ENCODE measurements around the gene DCHS2. TPM values are rescaled to one million over a fixed set of nuclear protein-coding genes. Genes with fewer than 3 reads are reported as not detected.

The DCHS2 gene
- total RNA-seq, 2 donors from 2014 or later: 1.2 to 1.5 TPM

- no peak overlapping the region for H3K9ac ChIP-seq (ENCODE audit: low read depth in 2 of 2, low read length in 2 of 2)
- no peak for TF ChIP-seq CTCF (IDR thresholded peaks at IDR 0.05)
- no peak overlapping the region for H3K27ac ChIP-seq
- H3K4me3 ChIP-seq: no peak overlapping the region
- no peak for DNase-seq
- intact Hi-C loops (cut with DNase I): no loop called here
- no peaks in the 10 kb centered on the region for H3K36me3 ChIP-seq
- no peaks in the 10 kb centered on the region for H3K4me1 ChIP-seq
- H3K9me3 ChIP-seq: no peaks in the 10 kb centered on the region
- no peaks in the 10 kb centered on the region for H3K27me3 ChIP-seq
Observed at GRCh38 chr4:154455111-154455510, 36.5 kb downstream of the DCHS2 start.

- Histone ChIP-seq H3K27ac (no peak overlapping the region), H3K36me3 (no peaks in the 10 kb centered on the region), H3K4me1 (no peaks in the 10 kb centered on the region), H3K4me3 (no peak overlapping the region), H3K27me3 (no peaks in the 10 kb centered on the region), H3K9ac (ENCODE audit: low read depth in 2 of 2, low read length in 2 of 2) (no peak overlapping the region), H3K9me3 (no peaks in the 10 kb centered on the region)
- intact Hi-C loops (cut with DNase I): no loop called here
- no peak for DNase-seq
- TF ChIP-seq CTCF (IDR thresholded peaks at IDR 0.05): no peak
Observed at GRCh38 chr4:154454710-154455109, 36.9 kb downstream of the DCHS2 start.

- no peak overlapping the region for H3K9ac ChIP-seq (ENCODE audit: low read depth in 2 of 2, low read length in 2 of 2)
- no peak overlapping the region for H3K4me3 ChIP-seq
- no peak for TF ChIP-seq CTCF (IDR thresholded peaks at IDR 0.05)
- no peaks in the 10 kb centered on the region for H3K36me3 ChIP-seq
- no peaks in the 10 kb centered on the region for H3K4me1 ChIP-seq
- no peaks in the 10 kb centered on the region for H3K9me3 ChIP-seq
- DNase-seq: no peak
- H3K27me3 ChIP-seq: no peaks in the 10 kb centered on the region
- intact Hi-C loops (cut with DNase I): no loop called here
- no peak overlapping the region for H3K27ac ChIP-seq
Observed at GRCh38 chr4:154452798-154453346, 38.7 kb downstream of the DCHS2 start.

DNA sequence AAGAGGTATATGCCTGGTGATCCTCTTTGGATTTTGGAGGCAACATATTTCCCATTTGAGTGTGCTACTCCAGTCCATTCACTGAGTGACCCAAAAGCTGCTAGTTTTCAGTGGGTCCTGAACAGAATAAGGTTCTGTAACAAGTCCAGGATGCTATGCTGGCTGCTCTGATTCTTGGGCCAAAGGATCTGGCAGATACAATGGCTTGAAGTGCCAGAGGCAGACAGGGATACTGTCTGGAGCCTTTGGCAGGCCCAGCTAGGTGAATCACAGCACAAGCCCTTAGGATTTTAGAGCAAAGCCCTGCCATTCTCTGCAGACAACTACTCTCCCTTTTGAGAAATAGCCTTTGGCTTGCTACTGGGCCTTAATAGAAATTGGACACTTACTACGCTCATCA lies 40.6 kb downstream of the DCHS2 start:
- no peak overlapping the region for H3K27ac ChIP-seq
- no peak for TF ChIP-seq CTCF (IDR thresholded peaks at IDR 0.05)
- no peaks in the 10 kb centered on the region for H3K27me3 ChIP-seq
- no peak for DNase-seq
- no peak overlapping the region for H3K4me3 ChIP-seq
- no peaks in the 10 kb centered on the region for H3K9me3 ChIP-seq
- intact Hi-C loops (cut with DNase I): no loop called here
- H3K9ac ChIP-seq (ENCODE audit: low read depth in 2 of 2, low read length in 2 of 2): no peak overlapping the region
- H3K36me3 ChIP-seq: no peaks in the 10 kb centered on the region
- H3K4me1 ChIP-seq: no peaks in the 10 kb centered on the region

DNA sequence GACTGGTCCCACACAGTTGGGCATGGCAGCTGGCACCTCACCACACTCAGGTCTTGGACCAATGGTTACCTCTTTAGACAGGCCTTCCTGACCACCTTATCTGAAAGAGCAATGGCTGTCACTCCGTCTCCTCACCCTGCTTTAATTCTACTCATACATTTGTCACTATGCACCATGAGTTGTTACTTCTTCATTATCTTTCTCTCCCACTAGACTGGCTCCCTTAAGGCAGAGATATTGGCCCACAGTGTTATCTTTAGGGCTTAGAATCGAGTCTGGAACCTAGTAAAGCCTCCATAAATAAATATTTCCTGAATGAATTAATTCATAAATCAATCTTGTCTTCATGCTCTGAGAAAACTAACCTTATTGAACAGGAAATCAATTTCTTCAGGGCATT lies 46.6 kb downstream of the DCHS2 start:
- no peak overlapping the region for H3K4me3 ChIP-seq
- no peaks in the 10 kb centered on the region for H3K36me3 ChIP-seq
- H3K27ac ChIP-seq: no peak overlapping the region
- no peaks in the 10 kb centered on the region for H3K4me1 ChIP-seq
- H3K9me3 ChIP-seq: no peaks in the 10 kb centered on the region
- H3K27me3 ChIP-seq: no peaks in the 10 kb centered on the region
- H3K9ac ChIP-seq (ENCODE audit: low read depth in 2 of 2, low read length in 2 of 2): no peak overlapping the region
- TF ChIP-seq CTCF (IDR thresholded peaks at IDR 0.05): no peak
- intact Hi-C loops (cut with DNase I): no loop called here
- no peak for DNase-seq
